GM12878 (cell line): Measurements from ENCODE around the gene ANKRD13B. TPM values are rescaled to one million over a fixed set of nuclear protein-coding genes. Genes with fewer than 3 reads are reported as not detected.

Experiments used
- ELK1 ChIP-seq: IDR thresholded peaks from 2 replicates; pipeline ENCODE4 v1.6.1; 2012; ENCODE audit warnings: low read depth, low read length, improper control_type of control experiment
- FOXK2 ChIP-seq: fragments of 450-650 bp; IDR thresholded peaks from 2 replicates; pipeline ENCODE4 v1.6.1; 2017; ENCODE audit warnings: mild to moderate bottlenecking, moderate library complexity
- MAX ChIP-seq: IDR thresholded peaks from 2 replicates; pipeline ENCODE4 v1.6.1; 2012; ENCODE audit warnings: low read depth, low read length, improper control_type of control experiment
- NFYB ChIP-seq: IDR thresholded peaks from 2 replicates; pipeline ENCODE4 v1.6.1; 2011; ENCODE audit warnings: low read depth, mild to moderate bottlenecking, low read length, improper control_type of control experiment, moderate library complexity; ENCODE audit not compliant: insufficient read depth
- RB1 ChIP-seq: fragments of 450-650 bp; formaldehyde crosslinking; IDR thresholded peaks from 2 replicates; pipeline ENCODE4 v1.6.1; 2017; ENCODE audit warnings: mild to moderate bottlenecking, borderline replicate concordance
- RCOR1 ChIP-seq: conservative IDR thresholded peaks from 2 replicates; pipeline ENCODE4 v1.6.1; 2012; ENCODE audit warnings: low read depth, low read length, improper control_type of control experiment
- RELB ChIP-seq: fragments of 450-650 bp; IDR thresholded peaks from 2 replicates; pipeline ENCODE4 v1.6.1; 2017; ENCODE audit warnings: low read depth, mild to moderate bottlenecking, moderate library complexity
- RUNX3 ChIP-seq: IDR thresholded peaks from 2 replicates; pipeline ENCODE4 v1.6.1; 2012; ENCODE audit warnings: low read length, inconsistent platforms
- SPI1 ChIP-seq: IDR thresholded peaks from 2 replicates; pipeline ENCODE4 v1.6.1; 2011; ENCODE audit warnings: low read depth, mild to moderate bottlenecking, low read length, moderate library complexity, borderline replicate concordance; ENCODE audit not compliant: insufficient read depth
- SREBF1 ChIP-seq: IDR thresholded peaks from 2 replicates; pipeline ENCODE4 v1.6.1; 2012; ENCODE audit warnings: mild to moderate bottlenecking, low read length
- ZNF384 ChIP-seq: IDR thresholded peaks from 2 replicates; pipeline ENCODE4 v1.6.1; 2012; ENCODE audit warnings: low read depth, mild to moderate bottlenecking, low read length, improper control_type of control experiment, borderline replicate concordance
- polyA plus RNA-seq, 11 experiments: library from polyadenylated mRNA; depleted of rRNA in 4 of 11; unstranded in 6 of 11; stranded (reverse) in 5 of 11; fragments of >200 nt; fragmentation: Nextera tagmentation in 4 of 11; fragmentation: Illumina TruSeq in 1 of 11; extraction: Ambion mirVana in 4 of 11; extraction: Trizol in 1 of 11; gene quantifications; 1 replicate in 1 of 11; 2 replicates in 10 of 11; pipeline versions ENCODE4 v1.2.1 to v1.2.3, GENCODE V29; 2011 to 2016; ENCODE audit warnings: inconsistent platforms in 2 of 11, missing spikeins in 2 of 11, low read depth in 1 of 11
- total RNA-seq, 4 experiments: library from RNA; depleted of rRNA in 3 of 4; stranded (reverse); fragments of >200 nt in 3 of 4; fragmentation: Illumina TruSeq in 1 of 4; extraction: Trizol in 1 of 4; gene quantifications; 2 replicates each; pipeline versions ENCODE4 v1.2.1 to v1.2.3, GENCODE V29; 2013 to 2021

The ANKRD13B gene
- total and polyA plus RNA-seq, 10 of the 15 experiments (the other 5 are each of a cell fraction or from before 2014, with no cell fraction given) = 0.18 to 15.0 (median 2.8) TPM

GRCh38 chr17:29589524-29590410 is 3.2 kb upstream of the ANKRD13B start, which contains the start of gene GIT1 (continued):
- TF ChIP-seq SPI1 (no peak), MAX (0 out of 2 replicates have a peak, but pooled peaks have one; percentile 31), RELB (peak; percentile 31; the same call in 1 of the 2 replicates), SREBF1 (no peak), RCOR1 (no peak), FOXK2 (no peak), ZNF384 (no peak), RUNX3 (no peak), ELK1 (no peak), NFYB (no peak), RB1 (peak; percentile 60; the same call in 1 of the 2 replicates)
